HL-60 (cell line): ENCODE measurements around the gene BOD1L1.

ENCODE experiments used
- DNase-seq, 2 experiments: peaks; one replicate each; pipeline ENCODE4 v3.0.0-alpha.2; 2010 to 2020; ENCODE audit warnings: low read depth in 1 of 2, low spot score in 1 of 2
- H3K27ac ChIP-seq: fragments of 250-450 bp; sonication (Bioruptor Pico); replicated peaks from 2 replicates; pipeline ENCODE4 v1.5.1; 2020; ENCODE audit warnings: mild to moderate bottlenecking, moderate library complexity
- H3K27me3 ChIP-seq: fragments of 250-450 bp; sonication (Bioruptor Pico); 2 replicates; pipeline ENCODE4 v1.5.1; 2021; ENCODE audit warnings: mild to moderate bottlenecking, moderate library complexity; ENCODE audit not compliant: insufficient read depth, poor library complexity, severe bottlenecking
- H3K4me3 ChIP-seq: replicated peaks from 2 replicates; pipeline ENCODE4 v1.5.1; 2011; ENCODE audit warnings: mild to moderate bottlenecking, control low read depth, low read length; ENCODE audit not compliant: insufficient read depth
- GABPA ChIP-seq: IDR thresholded peaks from 2 replicates; pipeline ENCODE4 v1.6.1; 2012; ENCODE audit warnings: low read depth
- POLR2AphosphoS5 ChIP-seq: IDR thresholded peaks from 2 replicates; pipeline ENCODE4 v1.6.1; 2012; ENCODE audit warnings: low read depth
- REST ChIP-seq: IDR thresholded peaks from 2 replicates; pipeline ENCODE4 v1.6.1; 2012; ENCODE audit warnings: low read depth; ENCODE audit not compliant: insufficient replicate concordance
- SPI1 ChIP-seq: IDR thresholded peaks from 2 replicates; pipeline ENCODE4 v1.6.1; 2012; ENCODE audit warnings: low read depth, mild to moderate bottlenecking, borderline replicate concordance
- TF ChIP-seq, protein P1 (sequence below): IDR thresholded peaks from one replicate; pipeline ENCODE4 v1.5.1; 2011; ENCODE audit warnings: low read length, control low read depth, inconsistent platforms; ENCODE audit not compliant: insufficient read depth

BOD1L1 gene

DNA sequence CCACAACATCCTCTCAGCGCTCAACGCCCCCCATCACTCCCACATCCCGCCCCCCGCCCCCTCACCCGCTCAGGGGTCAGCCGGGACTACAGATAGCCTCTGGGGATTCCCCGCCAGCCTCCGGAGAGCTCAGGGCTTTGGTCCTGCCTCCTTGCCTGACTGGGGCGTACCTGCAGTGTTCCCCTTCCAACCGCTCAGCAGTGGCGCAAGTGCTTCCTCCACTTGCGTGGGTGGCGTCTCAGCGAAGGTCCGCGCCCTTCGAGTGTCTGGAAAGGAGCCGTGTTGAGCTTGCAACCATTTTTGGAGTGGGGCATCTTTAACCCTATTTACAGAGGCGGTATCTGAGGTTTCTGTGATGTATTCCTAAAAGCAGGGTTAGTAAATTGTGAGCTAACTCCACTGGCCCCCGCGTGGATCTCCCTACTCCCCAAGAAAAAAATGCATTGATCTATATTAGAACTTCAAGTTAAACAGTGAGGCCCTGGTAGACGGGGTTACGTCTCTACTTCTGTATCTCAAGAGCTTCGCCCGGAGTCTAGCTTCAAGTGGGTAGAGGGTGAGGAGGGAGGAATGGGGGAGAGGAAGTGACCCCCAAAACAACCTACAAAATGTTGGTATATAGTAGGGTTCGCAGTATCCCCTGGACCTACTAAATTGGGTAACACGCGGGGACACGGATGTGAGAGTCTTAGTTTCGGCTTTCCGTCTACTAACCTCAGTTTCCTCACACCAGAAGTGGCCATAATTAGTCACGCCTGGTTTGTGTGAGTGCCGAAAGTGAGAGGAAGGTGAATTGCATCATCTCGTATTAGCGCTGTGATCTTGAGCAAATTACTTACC, 99.3 kb downstream of the BOD1L1 start:
- Histone ChIP-seq H3K27ac (peak overlapping the region; percentile 45), H3K27me3 (peaks cover 46% of the 10 kb centered on the region), H3K4me3 (peak overlapping the region; percentile 29)
- DNase-seq, result peak; percentile 72 to 94
- TF ChIP-seq REST (no peak), POLR2AphosphoS5 (no peak), GABPA (no peak), SPI1 (no peak)
- TF ChIP-seq, protein P1, sequence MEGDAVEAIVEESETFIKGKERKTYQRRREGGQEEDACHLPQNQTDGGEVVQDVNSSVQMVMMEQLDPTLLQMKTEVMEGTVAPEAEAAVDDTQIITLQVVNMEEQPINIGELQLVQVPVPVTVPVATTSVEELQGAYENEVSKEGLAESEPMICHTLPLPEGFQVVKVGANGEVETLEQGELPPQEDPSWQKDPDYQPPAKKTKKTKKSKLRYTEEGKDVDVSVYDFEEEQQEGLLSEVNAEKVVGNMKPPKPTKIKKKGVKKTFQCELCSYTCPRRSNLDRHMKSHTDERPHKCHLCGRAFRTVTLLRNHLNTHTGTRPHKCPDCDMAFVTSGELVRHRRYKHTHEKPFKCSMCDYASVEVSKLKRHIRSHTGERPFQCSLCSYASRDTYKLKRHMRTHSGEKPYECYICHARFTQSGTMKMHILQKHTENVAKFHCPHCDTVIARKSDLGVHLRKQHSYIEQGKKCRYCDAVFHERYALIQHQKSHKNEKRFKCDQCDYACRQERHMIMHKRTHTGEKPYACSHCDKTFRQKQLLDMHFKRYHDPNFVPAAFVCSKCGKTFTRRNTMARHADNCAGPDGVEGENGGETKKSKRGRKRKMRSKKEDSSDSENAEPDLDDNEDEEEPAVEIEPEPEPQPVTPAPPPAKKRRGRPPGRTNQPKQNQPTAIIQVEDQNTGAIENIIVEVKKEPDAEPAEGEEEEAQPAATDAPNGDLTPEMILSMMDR, result no peak

GRCh38 chr4:13527192-13527980, 100.1 kb downstream of the BOD1L1 start:
- DNase-seq, result no peak
- Histone ChIP-seq H3K4me3 (peak overlapping the region; percentile 29), H3K27ac (no peak overlapping the region), H3K27me3 (peaks cover 50% of the 10 kb centered on the region)
- no peak for TF ChIP-seq POLR2AphosphoS5
- no peak for TF ChIP-seq REST
- no peak for TF ChIP-seq GABPA
- TF ChIP-seq, protein P1, result no peak
- no peak for TF ChIP-seq SPI1

GRCh38 chr4:13526658-13527057, 100.9 kb downstream of the BOD1L1 start:
- DNase-seq, result no peak
- no peak overlapping the region for H3K27ac ChIP-seq
- H3K27me3 ChIP-seq, result peaks cover 54% of the 10 kb centered on the region
- TF ChIP-seq, protein P1, result no peak
- TF ChIP-seq GABPA (no peak), POLR2AphosphoS5 (no peak), REST (no peak), SPI1 (no peak)
- no peak overlapping the region for H3K4me3 ChIP-seq
